GM12878 (cell line): ENCODE measurements around the gene NRG3. TPM values are rescaled to one million over a fixed set of nuclear protein-coding genes. Genes with fewer than 3 reads are reported as not detected.
A peak's percentile ranks its signal among the peaks of the same experiment; 100 is the strongest.

Experiments used
- ATAC-seq: fragments of 200-7000 bp; cut with Tn5 transposase; 3 replicates; pipeline ENCODE4 v1.9.1; 2020; ENCODE audit warnings: mild to moderate bottlenecking, moderate library complexity
- BruUV-seq: library from RNA; stranded (reverse); fragments of 400-500 nt; replicated peaks from 2 replicates; lab custom pipeline; 2021; lab: Mats Ljungman, UMichigan
- CTCF ChIA-PET: fragments of 300-600 bp; sonication (Branson Sonifier 250); formaldehyde crosslinking; extraction: SDS; loops from one replicate; lab custom pipeline; 2021; ENCODE audit warnings: inconsistent platforms; lab: Yijun Ruan, JAX
- POLR2A ChIA-PET: fragments of 350-600 bp; formaldehyde crosslinking; extraction: SDS; loops from one replicate; lab custom pipeline; 2021; ENCODE audit warnings: inconsistent platforms; lab: Charles Lee
- RAD21 ChIA-PET: fragments of 300-600 bp; sonication (Branson Sonifier 250); formaldehyde crosslinking; loops from one replicate; lab custom pipeline; 2023; ENCODE audit warnings: antibody characterized with exemption; ENCODE audit not compliant: unreplicated experiment; lab: Charles Lee
- SMC1A ChIA-PET: fragments of 300-600 bp; sonication (Branson Sonifier 250); formaldehyde crosslinking; loops from one replicate; lab custom pipeline; 2023; ENCODE audit not compliant: unreplicated experiment, uncharacterized antibody; lab: Charles Lee
- DNase-seq: peaks from one replicate; pipeline ENCODE4 v3.0.0-alpha.2; 2011; ENCODE audit warnings: low read depth, low spot score
- FAIRE-seq: peaks from 3 replicates; lab custom pipeline; 2011; peaks lifted over from hg19 to GRCh38; lab: Jason Lieb, UNC
- H2AFZ ChIP-seq: 2 replicates; pipeline ENCODE4 v1.6.0; 2011; ENCODE audit warnings: low read depth, low read length, control low read depth; ENCODE audit not compliant: control insufficient read depth
- H3K27ac ChIP-seq: 2 replicates; pipeline ENCODE4 v1.5.1; 2011; ENCODE audit warnings: control low read depth; ENCODE audit not compliant: control insufficient read depth, insufficient read depth
- H3K27me3 ChIP-seq, 2 experiments: replicated peaks in 1 of 2; 2 replicates each; pipeline versions ENCODE4 v1.6.0 to v1.6.1; 2011; ENCODE audit warnings: low read length in 1 of 2; ENCODE audit not compliant: control insufficient read depth in 2 of 2, insufficient read depth in 2 of 2
- H3K36me3 ChIP-seq, 2 experiments: 2 replicates each; pipeline ENCODE4 v1.5.1; 2011; ENCODE audit warnings: low read length in 1 of 2; ENCODE audit not compliant: control insufficient read depth in 2 of 2, insufficient read depth in 2 of 2
- H3K4me1 ChIP-seq: 2 replicates; pipeline ENCODE4 v1.6.1; 2011; ENCODE audit warnings: mild to moderate bottlenecking, low read length, moderate library complexity, mixed read lengths; ENCODE audit not compliant: control insufficient read depth, insufficient read depth
- H3K4me2 ChIP-seq: 2 replicates; pipeline ENCODE4 v1.6.0; 2011; ENCODE audit warnings: control low read depth; ENCODE audit not compliant: control insufficient read depth, insufficient read depth
- H3K4me3 ChIP-seq: fragments of 200-600 bp; sonication (generic); 2 replicates; pipeline ENCODE4 v1.5.1; 2016
- H3K79me2 ChIP-seq: 2 replicates; pipeline ENCODE4 v1.6.0; 2011; ENCODE audit warnings: low read length; ENCODE audit not compliant: control insufficient read depth, insufficient read depth
- H3K9ac ChIP-seq: 2 replicates; pipeline ENCODE4 v1.8.0; 2011; ENCODE audit warnings: low read length, control low read depth, mixed read lengths; ENCODE audit not compliant: control insufficient read depth, insufficient read depth
- H3K9me3 ChIP-seq: replicated peaks from 3 replicates; pipeline ENCODE4 v1.5.1; 2011; ENCODE audit warnings: mild to moderate bottlenecking, low read length; ENCODE audit not compliant: control insufficient read depth, insufficient read depth
- H4K20me1 ChIP-seq: 2 replicates; pipeline ENCODE4 v1.6.0; 2011; ENCODE audit not compliant: control insufficient read depth, insufficient read depth
- BMI1 ChIP-seq: fragments of 450-650 bp; IDR thresholded peaks from 2 replicates; pipeline ENCODE4 v1.6.1; 2016; ENCODE audit warnings: mild to moderate bottlenecking, moderate library complexity, borderline replicate concordance
- HDAC2 ChIP-seq: fragments of 200-600 bp; sonication (generic); IDR thresholded peaks from 2 replicates; pipeline ENCODE4 v1.6.1; 2017
- IKZF2 ChIP-seq, 2 experiments: fragments of 450-650 bp; IDR thresholded peaks; 2 replicates each; pipeline ENCODE4 v1.6.1; 2017; ENCODE audit warnings: mild to moderate bottlenecking in 2 of 2, moderate library complexity in 2 of 2
- SMAD1 ChIP-seq: fragments of 450-650 bp; IDR thresholded peaks from 2 replicates; pipeline ENCODE4 v1.6.1; 2018; ENCODE audit warnings: mild to moderate bottlenecking, low read depth; ENCODE audit not compliant: partially characterized antibody
- SMAD5 ChIP-seq: IDR thresholded peaks from 2 replicates; pipeline ENCODE4 v1.6.1; 2016; ENCODE audit warnings: antibody characterized with exemption, low read depth
- SRF ChIP-seq, 2 experiments: IDR thresholded peaks; 2 replicates each; pipeline ENCODE4 v1.6.1; 2011; ENCODE audit warnings: low read depth in 2 of 2, low read length in 2 of 2, mild to moderate bottlenecking in 1 of 2, moderate library complexity in 1 of 2
- WRNIP1 ChIP-seq: IDR thresholded peaks from 2 replicates; pipeline ENCODE4 v1.6.1; 2011; ENCODE audit warnings: low read depth, low read length, improper control_type of control experiment, borderline replicate concordance
- ZNF24 ChIP-seq: fragments of 450-650 bp; IDR thresholded peaks from 2 replicates; pipeline ENCODE4 v1.6.1; 2017; ENCODE audit warnings: antibody characterized with exemption, mild to moderate bottlenecking
- WGBS: methylation state at CpG from one replicate; pipeline ENCODE4 v1.1.6; 2016; ENCODE audit warnings: low lambda C conversion rate; ENCODE audit not compliant: insufficient replicate concordance, insufficient coverage; ENCODE audit errors: missing lambda C conversion rate; 5-methylcytosine and 5-hydroxymethylcytosine counted together
- in situ Hi-C: fragments of 300-500 bp; cut with MboI; formaldehyde crosslinking; loops from 9 replicates; pipeline ENCODE4 v1.14.3; 2018; ENCODE audit warnings: mixed read lengths
- intact Hi-C: fragments of 100-400 bp; cut with micrococcal nuclease; formaldehyde crosslinking; loops from one replicate; pipeline ENCODE4 v1.14.2; 2022; ENCODE audit not compliant: unreplicated experiment
- polyA plus RNA-seq, 11 experiments: library from polyadenylated mRNA; depleted of rRNA in 4 of 11; unstranded in 6 of 11; stranded (reverse) in 5 of 11; fragments of >200 nt; fragmentation: Nextera tagmentation in 4 of 11; fragmentation: Illumina TruSeq in 1 of 11; extraction: Ambion mirVana in 4 of 11; extraction: Trizol in 1 of 11; gene quantifications; 1 replicate in 1 of 11; 2 replicates in 10 of 11; pipeline versions ENCODE4 v1.2.1 to v1.2.3, GENCODE V29; 2011 to 2016; ENCODE audit warnings: inconsistent platforms in 2 of 11, missing spikeins in 2 of 11, low read depth in 1 of 11
- total RNA-seq, 4 experiments: library from RNA; depleted of rRNA in 3 of 4; stranded (reverse); fragments of >200 nt in 3 of 4; fragmentation: Illumina TruSeq in 1 of 4; extraction: Trizol in 1 of 4; gene quantifications; 2 replicates each; pipeline versions ENCODE4 v1.2.1 to v1.2.3, GENCODE V29; 2013 to 2021
- TF ChIP-seq, protein P1 (sequence below): IDR thresholded peaks from 2 replicates; pipeline ENCODE4 v1.6.1; 2011; ENCODE audit warnings: mild to moderate bottlenecking, low read depth, low read length, moderate library complexity; ENCODE audit not compliant: insufficient replicate concordance

NRG3 gene
- total and polyA plus RNA-seq, 10 of the 15 experiments (the other 5 are each of a cell fraction or from before 2014, with no cell fraction given): 0.03 to 0.41 (median 0.17) TPM; not detected in 3

DNA sequence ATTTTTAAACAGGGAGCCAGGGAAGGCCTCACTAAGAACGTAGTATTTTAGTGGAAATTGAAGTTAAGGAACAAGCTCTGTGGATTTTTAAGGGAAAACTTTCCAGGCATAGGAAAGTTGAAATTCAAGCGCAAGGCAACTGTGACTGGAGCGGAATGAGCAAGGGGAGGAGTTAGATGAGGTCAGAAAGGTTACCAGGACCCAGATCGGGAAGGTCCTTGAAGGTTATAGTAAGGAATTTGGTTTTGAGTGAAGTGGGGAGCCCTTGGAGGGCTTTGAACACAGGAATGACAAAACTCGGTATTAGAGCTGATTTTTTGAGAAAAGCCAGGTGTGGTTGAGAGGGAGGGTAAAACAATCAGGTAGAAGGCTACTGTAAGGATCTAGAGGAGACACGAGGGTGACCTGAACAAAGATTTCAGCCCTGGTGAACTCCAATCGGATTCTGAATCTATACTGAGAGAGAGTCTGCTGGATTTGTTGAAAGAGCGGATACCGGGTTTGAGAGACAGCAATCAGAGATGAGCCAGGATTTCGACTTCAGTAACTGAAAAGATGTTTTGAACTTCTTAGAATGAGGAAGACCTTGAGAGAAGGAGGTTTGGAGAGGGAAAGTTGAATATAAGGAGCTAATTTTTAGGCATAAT lies 1013.9 kb downstream of the NRG3 start:
- 30% methylated on average over 10 of the region's 10 CpGs for WGBS
- no peak overlapping the region for H3K9ac ChIP-seq
- ChIA-PET RAD21 (no interaction called here), POLR2A (no interaction called here), SMC1A (interaction anchor here (1.0 to 1.3 kb wide), 2 partner anchors 21 to 68 kb away, joined by 3 to 5 read pairs; no protein-coding TSS in a partner anchor), CTCF (no interaction called here)
- FAIRE-seq (no peak), DNase-seq (no peak), ATAC-seq (no peak)
- no peaks in the 10 kb centered on the region for H4K20me1 ChIP-seq
- H3K9me3 ChIP-seq: no peaks in the 10 kb centered on the region
- H2AFZ ChIP-seq: no peak overlapping the region
- H3K36me3 ChIP-seq: no peaks in the 10 kb centered on the region
- BruUV-seq: no TSS peak
- no peak for TF ChIP-seq HDAC2
- TF ChIP-seq WRNIP1: no peak
- TF ChIP-seq SMAD1: no peak
- no peak for TF ChIP-seq BMI1
- no peak overlapping the region for H3K4me3 ChIP-seq
- intact Hi-C loops (no loop called here), in situ Hi-C loops (no loop called here)
- no peak overlapping the region for H3K27ac ChIP-seq
- no peak overlapping the region for H3K4me2 ChIP-seq
- H3K4me1 ChIP-seq: no peaks in the 10 kb centered on the region
- no peaks in the 10 kb centered on the region for H3K27me3 ChIP-seq
- H3K79me2 ChIP-seq: no peaks in the 10 kb centered on the region

DNA sequence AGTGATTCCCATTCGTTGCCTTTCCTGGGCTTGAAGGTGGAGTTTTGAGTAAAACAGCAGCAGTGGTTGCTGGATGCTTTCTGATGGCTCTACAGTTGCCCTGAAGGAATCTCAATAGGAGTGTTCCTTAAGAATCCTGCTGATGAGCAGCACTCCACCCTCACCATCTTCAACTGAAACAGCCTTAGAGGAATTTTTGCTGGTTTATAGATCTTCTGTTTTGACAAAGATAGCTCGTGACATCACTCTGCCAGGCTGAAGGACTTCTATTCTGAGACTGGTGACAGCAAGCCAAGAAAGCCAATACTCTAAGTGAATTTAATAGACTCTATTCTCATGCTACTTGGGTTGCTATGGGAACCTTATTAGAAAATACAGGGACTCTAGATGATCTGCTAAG lies 1014.7 kb downstream of the NRG3 start:
- Histone ChIP-seq H3K4me3 (no peak overlapping the region), H3K36me3 (no peaks in the 10 kb centered on the region), H3K4me2 (no peak overlapping the region), H3K9ac (no peak overlapping the region), H4K20me1 (no peaks in the 10 kb centered on the region), H2AFZ (no peak overlapping the region), H3K27ac (no peak overlapping the region), H3K4me1 (no peaks in the 10 kb centered on the region), H3K79me2 (no peaks in the 10 kb centered on the region), H3K9me3 (no peaks in the 10 kb centered on the region), H3K27me3 (no peaks in the 10 kb centered on the region)
- FAIRE-seq (no peak), DNase-seq (no peak), ATAC-seq (peak; percentile 48)
- TF ChIP-seq SRF (IDR thresholded peaks at IDR 0.05; ENCODE audit: low read depth in 2 of 2, low read length in 2 of 2) (no peak), IKZF2 (IDR thresholded peaks at IDR 0.05) (no peak), SMAD5 (no peak), ZNF24 (no peak)
- TF ChIP-seq, protein P1, sequence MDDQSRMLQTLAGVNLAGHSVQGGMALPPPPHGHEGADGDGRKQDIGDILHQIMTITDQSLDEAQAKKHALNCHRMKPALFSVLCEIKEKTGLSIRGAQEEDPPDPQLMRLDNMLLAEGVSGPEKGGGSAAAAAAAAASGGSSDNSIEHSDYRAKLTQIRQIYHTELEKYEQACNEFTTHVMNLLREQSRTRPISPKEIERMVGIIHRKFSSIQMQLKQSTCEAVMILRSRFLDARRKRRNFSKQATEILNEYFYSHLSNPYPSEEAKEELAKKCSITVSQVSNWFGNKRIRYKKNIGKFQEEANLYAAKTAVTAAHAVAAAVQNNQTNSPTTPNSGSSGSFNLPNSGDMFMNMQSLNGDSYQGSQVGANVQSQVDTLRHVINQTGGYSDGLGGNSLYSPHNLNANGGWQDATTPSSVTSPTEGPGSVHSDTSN: no peak
- 6% methylated on average over 2 of the region's 2 CpGs for WGBS
- SMC1A ChIA-PET: interaction anchor here (0.6 to 1.3 kb wide), 3 partner anchors 22 to 172 kb away, joined by 3 to 5 read pairs (median 3); no protein-coding TSS in a partner anchor
- no TSS peak for BruUV-seq
- in situ Hi-C loops: no loop called here
- POLR2A ChIA-PET: no interaction called here
- CTCF ChIA-PET: no interaction called here
- intact Hi-C loops: no loop called here
- RAD21 ChIA-PET: no interaction called here
